Measurements from ENCODE around the gene SYVN1.

GRCh38 chr11:65116370-65117205 is 17.7 kb downstream of the SYVN1 start:
- TF ChIP-seq CTCF (IDR thresholded peaks at IDR 0.05), result no peak
- no peak for TF ChIP-seq POLR2AphosphoS5 (IDR thresholded peaks at IDR 0.05)
- TF ChIP-seq POLR2A (IDR thresholded peaks at IDR 0.05), result no peak
- TF ChIP-seq EP300 (IDR thresholded peaks at IDR 0.05), result no peak

Data from suprapubic skin (tissue), 4 donors.